Medulla oblongata (tissue), 1 donor: ENCODE results near the gene SPAG8.

Source experiments
- DNase-seq: peaks from one replicate; pipeline ENCODE4 v3.0.0-alpha.2; 2015; ENCODE audit errors: extremely low spot score

SPAG8 gene

GRCh38 chr9:35774907-35775635 lies 37.0 kb downstream of the SPAG8 start:
- peak; percentile 51 for DNase-seq

GRCh38 chr9:35771943-35772342 lies 40.1 kb downstream of the SPAG8 start:
- no peak for DNase-seq

- no peak for DNase-seq
These were observed 40.5 kb downstream of the SPAG8 start for GRCh38 chr9:35771534-35771933.

GRCh38 chr9:35771075-35771433 lies 41.0 kb downstream of the SPAG8 start:
- DNase-seq = no peak

GRCh38 chr9:35769763-35770162 lies 42.3 kb downstream of the SPAG8 start:
- no peak for DNase-seq

GRCh38 chr9:35767458-35767857 lies 44.6 kb downstream of the SPAG8 start:
- DNase-seq = no peak

- DNase-seq = no peak
These were observed 45.1 kb downstream of the SPAG8 start for GRCh38 chr9:35766997-35767396.

- no peak for DNase-seq
These were observed 48.3 kb downstream of the SPAG8 start for GRCh38 chr9:35763803-35764202.

- no peak for DNase-seq
These were observed 48.9 kb downstream of the SPAG8 start for GRCh38 chr9:35763181-35763580.

GRCh38 chr9:35760651-35761050 lies 51.4 kb downstream of the SPAG8 start:
- DNase-seq = no peak

GRCh38 chr9:35759795-35760194 lies 52.3 kb downstream of the SPAG8 start:
- DNase-seq = no peak
